HCT116 (cell line): ENCODE measurements around the gene HTR7. TPM values are rescaled to one million over a fixed set of nuclear protein-coding genes. Genes with fewer than 3 reads are reported as not detected.

Experiments used
- ATAC-seq: fragments of 200-7000 bp; cut with Tn5 transposase; 2 replicates; pipeline ENCODE4 v1.9.1; 2020; ENCODE audit warnings: mild to moderate bottlenecking, moderate library complexity
- BruUV-seq: library from RNA; stranded (reverse); fragments of 400-500 nt; replicated peaks from 2 replicates; lab custom pipeline; 2021; lab: Mats Ljungman, UMichigan
- CTCF ChIA-PET: fragments of 300-600 bp; sonication (Branson Sonifier 250); formaldehyde crosslinking; loops from one replicate; lab custom pipeline; 2021; ENCODE audit warnings: antibody characterized with exemption; lab: Charles Lee
- POLR2A ChIA-PET: fragments of 300-600, 350-600 bp; sonication (Branson Sonifier 250); formaldehyde crosslinking; loops from one replicate; lab custom pipeline; 2021; ENCODE audit warnings: antibody characterized with exemption; lab: Charles Lee
- RAD21 ChIA-PET, 2 experiments: fragments of 300-600 bp; sonication (Branson Sonifier 250); formaldehyde crosslinking; loops; one replicate each; lab custom pipeline; 2023; ENCODE audit warnings: low total read pairs in 2 of 2; ENCODE audit not compliant: uncharacterized antibody in 2 of 2, unreplicated experiment in 2 of 2, low non-redundant PET in 1 of 2; lab: Charles Lee
- DNase-seq: peaks from one replicate; pipeline ENCODE4 v3.0.0-alpha.2; 2010; ENCODE audit warnings: low read depth, low spot score
- H2AFZ ChIP-seq: fragments of 200-600 bp; shearing (Covaris generic), sonication (generic); 2 replicates; pipeline ENCODE4 v1.6.1; 2017; ENCODE audit warnings: low read depth, mixed run types, mixed read lengths, antibody characterized with exemption, low read length; ENCODE audit not compliant: poor library complexity, severe bottlenecking
- H3K27ac ChIP-seq: 2 replicates; pipeline ENCODE4 v1.5.1; 2012; ENCODE audit warnings: low read depth, low read length
- H3K27me3 ChIP-seq: fragments of 200-600 bp; sonication (generic); 2 replicates; pipeline ENCODE4 v1.6.1; 2016; ENCODE audit warnings: mixed run types, low read length, mixed read lengths; ENCODE audit not compliant: insufficient read depth
- H3K36me3 ChIP-seq, 2 experiments: fragments of 200-500 bp in 1 of 2; fragments of 200-600 bp in 1 of 2; sonication (Bioruptor generic) in 1 of 2; sonication (generic) in 1 of 2; 2 replicates each; pipeline versions ENCODE4 v1.5.1 to v1.6.1; 2014 to 2016; ENCODE audit warnings: low read length in 2 of 2, inconsistent platforms in 1 of 2, mixed read lengths in 1 of 2, mixed run types in 1 of 2; ENCODE audit not compliant: insufficient read depth in 2 of 2, control insufficient read depth in 1 of 2
- H3K4me1 ChIP-seq, 2 experiments: fragments of 200-600 bp in 1 of 2; sonication (generic) in 1 of 2; 2 replicates each; pipeline versions ENCODE4 v1.5.1 to v1.6.1; 2012 to 2017; ENCODE audit warnings: low read length in 2 of 2, inconsistent platforms in 1 of 2, mild to moderate bottlenecking in 1 of 2, mixed read lengths in 1 of 2, mixed run types in 1 of 2, moderate library complexity in 1 of 2; ENCODE audit not compliant: insufficient read depth in 2 of 2, control insufficient read depth in 1 of 2
- H3K4me2 ChIP-seq: fragments of 200-600 bp; sonication (generic); 2 replicates; pipeline ENCODE4 v1.6.1; 2017; ENCODE audit warnings: mixed run types, low read length, mixed read lengths
- H3K4me3 ChIP-seq, 2 experiments: fragments of 200-600 bp in 1 of 2; sonication (generic) in 1 of 2; replicated peaks in 1 of 2; 2 replicates each; pipeline ENCODE4 v1.5.1; 2011 to 2016; ENCODE audit warnings: low read length in 2 of 2, control low read depth in 1 of 2, low read depth in 1 of 2, mild to moderate bottlenecking in 1 of 2, mixed read lengths in 1 of 2, mixed run types in 1 of 2
- H3K79me2 ChIP-seq: fragments of 200-600 bp; sonication (generic); 2 replicates; pipeline ENCODE4 v1.6.1; 2017; ENCODE audit warnings: mild to moderate bottlenecking, mixed run types, low read length, moderate library complexity, mixed read lengths; ENCODE audit not compliant: insufficient read depth
- H3K9ac ChIP-seq: fragments of 200-600 bp; sonication (generic); 2 replicates; pipeline ENCODE4 v1.6.1; 2016; ENCODE audit warnings: low read length, mixed read lengths
- H3K9me2 ChIP-seq: fragments of 200-600 bp; sonication (generic), shearing (Covaris generic); 2 replicates; pipeline ENCODE4 v1.6.1; 2017; ENCODE audit warnings: mixed run types, mild to moderate bottlenecking, moderate library complexity; ENCODE audit not compliant: insufficient read depth
- H3K9me3 ChIP-seq, 2 experiments: fragments of 200-500 bp in 1 of 2; fragments of 200-600 bp in 1 of 2; sonication (Bioruptor generic) in 1 of 2; sonication (generic) in 1 of 2; 2 replicates each; pipeline ENCODE4 v1.6.1; 2014 to 2017; ENCODE audit warnings: low read length in 2 of 2, mixed read lengths in 2 of 2, inconsistent platforms in 1 of 2, low read depth in 1 of 2, mild to moderate bottlenecking in 1 of 2, mixed run types in 1 of 2, moderate library complexity in 1 of 2; ENCODE audit not compliant: control insufficient read depth in 1 of 2, insufficient read depth in 1 of 2
- H4K20me1 ChIP-seq: fragments of 200-600 bp; sonication (generic), shearing (Covaris generic); 2 replicates; pipeline ENCODE4 v1.6.1; 2017; ENCODE audit warnings: mixed run types, mild to moderate bottlenecking, moderate library complexity; ENCODE audit not compliant: insufficient read depth
- CEBPB ChIP-seq: IDR thresholded peaks from 2 replicates; pipeline ENCODE4 v1.6.1; 2012; ENCODE audit warnings: low read depth
- EZH2 ChIP-seq: fragments of 200-600 bp; sonication (generic); IDR thresholded peaks from 2 replicates; pipeline ENCODE4 v1.6.1; 2017; ENCODE audit warnings: antibody characterized with exemption, mixed run types
- EZH2phosphoT487 ChIP-seq: fragments of 200-600 bp; IDR thresholded peaks from 2 replicates; pipeline ENCODE4 v1.6.1; 2018; ENCODE audit warnings: antibody characterized with exemption, borderline replicate concordance
- POLR2A ChIP-seq: IDR thresholded peaks from 2 replicates; pipeline ENCODE4 v1.7.0; 2011; ENCODE audit warnings: borderline replicate concordance; ENCODE audit not compliant: insufficient read depth, insufficient read length; ENCODE audit errors: extremely low read depth
- RAD21 ChIP-seq: IDR thresholded peaks from 2 replicates; pipeline ENCODE4 v1.6.1; 2012; ENCODE audit warnings: low read depth, mild to moderate bottlenecking
- TCF7L2 ChIP-seq: IDR thresholded peaks from 2 replicates; pipeline ENCODE4 v1.7.0; 2011; ENCODE audit warnings: borderline replicate concordance, inconsistent platforms; ENCODE audit not compliant: insufficient read depth, insufficient read length; ENCODE audit errors: extremely low read depth
- YY1 ChIP-seq: IDR thresholded peaks from 2 replicates; pipeline ENCODE4 v1.6.1; 2011; ENCODE audit warnings: low read length, low read depth, moderate library complexity, mild to moderate bottlenecking; ENCODE audit not compliant: insufficient replicate concordance; ENCODE audit errors: extremely low read depth
- ZFX ChIP-seq: fragments of 450-650 bp; IDR thresholded peaks from 2 replicates; pipeline ENCODE4 v1.6.1; 2017
- ZNF274 ChIP-seq: fragments of 200-500 bp; sonication (Bioruptor generic); IDR thresholded peaks from 2 replicates; pipeline ENCODE4 v1.6.1; 2014; ENCODE audit warnings: mild to moderate bottlenecking, low read depth, low read length, inconsistent platforms
- intact Hi-C: fragments of 100-400 bp; cut with micrococcal nuclease; formaldehyde crosslinking; loops from 2 replicates; pipeline ENCODE4 v1.10.0; 2022
- total RNA-seq: library from RNA; stranded (reverse); gene quantifications from one replicate; pipeline ENCODE4 v1.2.1, GENCODE V29; 2021; ENCODE audit not compliant: unreplicated experiment
- TF ChIP-seq, protein P1 (sequence below): IDR thresholded peaks from 2 replicates; pipeline ENCODE4 v1.6.1; 2012
- TF ChIP-seq, protein P2 (sequence below), 3 experiments: fragments of 200-600 bp in 1 of 3; sonication (generic) in 1 of 3; IDR thresholded peaks in 2 of 3; conservative IDR thresholded peaks in 1 of 3; 2 replicates each; pipeline ENCODE4 v1.5.1; 2012 to 2017; ENCODE audit warnings: low read depth in 2 of 3, low read length in 2 of 3, antibody characterized with exemption in 1 of 3, borderline replicate concordance in 1 of 3, control low read depth in 1 of 3, mild to moderate bottlenecking in 1 of 3, mixed read lengths in 1 of 3, mixed run types in 1 of 3, moderate library complexity in 1 of 3; ENCODE audit not compliant: insufficient read depth in 1 of 3
- TF ChIP-seq, protein P3 (sequence below): IDR thresholded peaks from 2 replicates; pipeline ENCODE4 v1.6.1; 2011; ENCODE audit warnings: mild to moderate bottlenecking, low read length, moderate library complexity; ENCODE audit not compliant: insufficient replicate concordance; ENCODE audit errors: extremely low read depth

Gene HTR7
- total RNA-seq, 1 experiment from 2014 or later = 32.2 TPM

DNA sequence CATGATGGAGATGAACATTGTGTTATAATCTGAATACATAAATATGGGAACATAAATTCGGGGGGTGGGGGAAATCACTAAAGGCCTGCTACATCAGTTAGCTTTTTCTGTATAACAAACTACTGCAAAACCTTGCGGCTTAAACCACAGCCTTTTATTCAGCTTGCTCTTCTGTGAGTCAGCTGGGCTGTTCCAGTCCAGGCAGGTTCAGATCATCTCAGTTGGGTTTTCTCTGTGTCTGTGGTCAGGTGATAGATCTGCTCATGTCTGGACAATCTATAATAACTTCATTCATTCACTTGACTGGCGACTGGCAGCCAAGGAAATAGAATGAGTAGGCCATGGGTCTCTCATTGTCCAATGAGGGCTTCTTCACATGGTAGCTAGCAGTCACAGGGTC is 23.5 kb downstream of the HTR7 start:
- Histone ChIP-seq H2AFZ (no peak overlapping the region), H3K36me3 (no peaks in the 10 kb centered on the region), H3K27me3 (no peaks in the 10 kb centered on the region), H3K4me3 (no peak overlapping the region), H3K27ac (no peak overlapping the region), H3K4me2 (no peak overlapping the region), H3K4me1 (peaks cover 0 to 4% of the 10 kb centered on the region in 2 experiments; a peak in 1 of 4 replicates), H3K9me2 (no peaks in the 10 kb centered on the region), H3K9ac (no peak overlapping the region), H4K20me1 (no peaks in the 10 kb centered on the region), H3K9me3 (no peaks in the 10 kb centered on the region), H3K79me2 (peaks cover 91% of the 10 kb centered on the region)
- intact Hi-C loops = no loop called here
- ChIA-PET RAD21 (no interaction called here), CTCF (no interaction called here), POLR2A (interaction anchor here (0.7 kb wide), 1 partner anchor 14 kb away, joined by 3 read pairs; no protein-coding TSS in a partner anchor)
- ATAC-seq = no peak
- BruUV-seq = no TSS peak
- DNase-seq = no peak
- TF ChIP-seq POLR2A = no peak
- TF ChIP-seq, protein P1, sequence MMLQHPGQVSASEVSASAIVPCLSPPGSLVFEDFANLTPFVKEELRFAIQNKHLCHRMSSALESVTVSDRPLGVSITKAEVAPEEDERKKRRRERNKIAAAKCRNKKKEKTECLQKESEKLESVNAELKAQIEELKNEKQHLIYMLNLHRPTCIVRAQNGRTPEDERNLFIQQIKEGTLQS = no peak
- no peak for TF ChIP-seq EZH2phosphoT487
- TF ChIP-seq, protein P2, sequence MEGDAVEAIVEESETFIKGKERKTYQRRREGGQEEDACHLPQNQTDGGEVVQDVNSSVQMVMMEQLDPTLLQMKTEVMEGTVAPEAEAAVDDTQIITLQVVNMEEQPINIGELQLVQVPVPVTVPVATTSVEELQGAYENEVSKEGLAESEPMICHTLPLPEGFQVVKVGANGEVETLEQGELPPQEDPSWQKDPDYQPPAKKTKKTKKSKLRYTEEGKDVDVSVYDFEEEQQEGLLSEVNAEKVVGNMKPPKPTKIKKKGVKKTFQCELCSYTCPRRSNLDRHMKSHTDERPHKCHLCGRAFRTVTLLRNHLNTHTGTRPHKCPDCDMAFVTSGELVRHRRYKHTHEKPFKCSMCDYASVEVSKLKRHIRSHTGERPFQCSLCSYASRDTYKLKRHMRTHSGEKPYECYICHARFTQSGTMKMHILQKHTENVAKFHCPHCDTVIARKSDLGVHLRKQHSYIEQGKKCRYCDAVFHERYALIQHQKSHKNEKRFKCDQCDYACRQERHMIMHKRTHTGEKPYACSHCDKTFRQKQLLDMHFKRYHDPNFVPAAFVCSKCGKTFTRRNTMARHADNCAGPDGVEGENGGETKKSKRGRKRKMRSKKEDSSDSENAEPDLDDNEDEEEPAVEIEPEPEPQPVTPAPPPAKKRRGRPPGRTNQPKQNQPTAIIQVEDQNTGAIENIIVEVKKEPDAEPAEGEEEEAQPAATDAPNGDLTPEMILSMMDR (IDR thresholded peaks at IDR 0.05 in 2 of 3, conservative IDR thresholded peaks at IDR 0.05 in 1 of 3; ENCODE audit: borderline replicate concordance in 1 of 3, insufficient read depth in 1 of 3, low read depth in 2 of 3, low read length in 2 of 3) = no peak
- TF ChIP-seq ZFX = no peak
- no peak for TF ChIP-seq RAD21
- no peak for TF ChIP-seq EZH2
- TF ChIP-seq ZNF274 = no peak

DNA sequence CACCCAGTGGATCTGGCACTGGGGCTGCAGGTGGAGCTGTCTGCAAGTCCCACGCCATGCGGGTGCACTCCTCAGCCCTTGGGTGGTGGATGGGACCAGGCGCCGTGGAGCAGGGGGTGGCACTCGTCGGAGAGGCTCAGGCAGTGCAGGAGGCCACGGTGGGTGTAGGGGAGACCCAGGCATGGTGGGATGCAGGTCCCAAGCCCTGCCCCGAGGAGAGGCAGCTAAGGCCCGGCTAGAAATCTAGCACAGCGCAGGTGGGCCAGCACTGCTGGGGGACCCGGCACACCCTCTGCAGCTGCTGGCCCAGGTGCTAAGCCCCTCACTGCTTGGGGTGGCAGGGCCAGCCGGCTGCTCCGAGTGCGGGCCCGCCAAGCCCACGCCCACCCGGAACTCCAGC is 25.7 kb downstream of the HTR7 start:
- Histone ChIP-seq H3K9ac (no peak overlapping the region), H3K4me2 (no peak overlapping the region), H3K4me3 (no peak overlapping the region), H3K27me3 (no peaks in the 10 kb centered on the region), H2AFZ (no peak overlapping the region), H3K9me2 (no peaks in the 10 kb centered on the region), H3K4me1 (no peaks in the 10 kb centered on the region), H3K79me2 (peaks cover 90% of the 10 kb centered on the region), H4K20me1 (no peaks in the 10 kb centered on the region), H3K27ac (no peak overlapping the region), H3K9me3 (peaks cover 0 to 1% of the 10 kb centered on the region in 2 experiments; a peak in 1 of 4 replicates), H3K36me3 (no peaks in the 10 kb centered on the region)
- BruUV-seq = no TSS peak
- POLR2A ChIA-PET = no interaction called here
- RAD21 ChIA-PET = no interaction called here
- TF ChIP-seq, protein P2 (IDR thresholded peaks at IDR 0.05 in 2 of 3, conservative IDR thresholded peaks at IDR 0.05 in 1 of 3; ENCODE audit: borderline replicate concordance in 1 of 3, insufficient read depth in 1 of 3, low read depth in 2 of 3, low read length in 2 of 3) = no peak
- TF ChIP-seq YY1 (no peak), EZH2phosphoT487 (no peak), TCF7L2 (no peak), CEBPB (no peak)
- TF ChIP-seq, protein P3, sequence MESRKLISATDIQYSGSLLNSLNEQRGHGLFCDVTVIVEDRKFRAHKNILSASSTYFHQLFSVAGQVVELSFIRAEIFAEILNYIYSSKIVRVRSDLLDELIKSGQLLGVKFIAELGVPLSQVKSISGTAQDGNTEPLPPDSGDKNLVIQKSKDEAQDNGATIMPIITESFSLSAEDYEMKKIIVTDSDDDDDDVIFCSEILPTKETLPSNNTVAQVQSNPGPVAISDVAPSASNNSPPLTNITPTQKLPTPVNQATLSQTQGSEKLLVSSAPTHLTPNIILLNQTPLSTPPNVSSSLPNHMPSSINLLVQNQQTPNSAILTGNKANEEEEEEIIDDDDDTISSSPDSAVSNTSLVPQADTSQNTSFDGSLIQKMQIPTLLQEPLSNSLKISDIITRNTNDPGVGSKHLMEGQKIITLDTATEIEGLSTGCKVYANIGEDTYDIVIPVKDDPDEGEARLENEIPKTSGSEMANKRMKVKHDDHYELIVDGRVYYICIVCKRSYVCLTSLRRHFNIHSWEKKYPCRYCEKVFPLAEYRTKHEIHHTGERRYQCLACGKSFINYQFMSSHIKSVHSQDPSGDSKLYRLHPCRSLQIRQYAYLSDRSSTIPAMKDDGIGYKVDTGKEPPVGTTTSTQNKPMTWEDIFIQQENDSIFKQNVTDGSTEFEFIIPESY = no peak
- ATAC-seq (no peak), DNase-seq (no peak)
- intact Hi-C loops = no loop called here
- CTCF ChIA-PET = no interaction called here
